HepG2 (cell line): ENCODE results near the gene LMCD1. TPM values are rescaled to one million over a fixed set of nuclear protein-coding genes. Genes with fewer than 3 reads are reported as not detected.

ENCODE experiments used
- ATAC-seq: fragments of 200-7000 bp; cut with Tn5 transposase; 3 replicates; pipeline ENCODE4 v1.9.1; 2020; ENCODE audit warnings: mild to moderate bottlenecking, moderate library complexity
- BruUV-seq: library from RNA; stranded (reverse); fragments of 400-500 nt; replicated peaks from 2 replicates; lab custom pipeline; 2021; lab: Mats Ljungman, UMichigan
- CTCF ChIA-PET: fragments of 300-600 bp; formaldehyde crosslinking; extraction: SDS; loops from one replicate; lab custom pipeline; 2021; ENCODE audit warnings: low total read pairs, inconsistent platforms, low intra/inter-chr PET ratio; lab: Yijun Ruan, JAX
- POLR2A ChIA-PET: fragments of 350-600 bp; sonication (Branson Sonifier 250); formaldehyde crosslinking; loops from one replicate; lab custom pipeline; 2020; ENCODE audit warnings: antibody characterized with exemption, inconsistent platforms; lab: Yijun Ruan, JAX
- DNase-seq: peaks from one replicate; pipeline ENCODE4 v3.0.0-alpha.2; 2015; ENCODE audit warnings: low spot score
- FAIRE-seq: peaks from 3 replicates; lab custom pipeline; 2011; peaks lifted over from hg19 to GRCh38; lab: Jason Lieb, UNC
- H2AFZ ChIP-seq: one replicate; pipeline ENCODE4 v1.6.1; 2011; ENCODE audit warnings: low read length, inconsistent platforms
- H3K27ac ChIP-seq: fragments of 300-600 bp; 3 replicates; pipeline ENCODE4 v1.8.0; 2011; ENCODE audit warnings: mixed run types, mild to moderate bottlenecking, mixed read lengths, low read length, inconsistent platforms; ENCODE audit not compliant: insufficient read depth; ENCODE audit errors: extremely low read length
- H3K27me3 ChIP-seq, 2 experiments: fragments of 200-600 bp in 1 of 2; 2 replicates in 1 of 2; 3 replicates in 1 of 2; pipeline versions ENCODE4 v1.6.0 to v1.8.0; 2011; ENCODE audit warnings: low read length in 2 of 2, mild to moderate bottlenecking in 2 of 2, moderate library complexity in 2 of 2, inconsistent platforms in 1 of 2; ENCODE audit not compliant: insufficient read depth in 2 of 2, control insufficient read depth in 1 of 2
- H3K36me3 ChIP-seq, 2 experiments: fragments of 200-600 bp in 1 of 2; replicated peaks in 1 of 2; 2 replicates in 1 of 2; 3 replicates in 1 of 2; pipeline versions ENCODE4 v1.5.1 to v1.8.0; 2011; ENCODE audit warnings: low read length in 2 of 2, inconsistent platforms in 1 of 2; ENCODE audit not compliant: insufficient read depth in 2 of 2, control insufficient read depth in 1 of 2
- H3K4me1 ChIP-seq: 2 replicates; pipeline ENCODE4 v1.5.1; 2012; ENCODE audit warnings: low read length, inconsistent platforms; ENCODE audit not compliant: insufficient read depth
- H3K4me2 ChIP-seq: 2 replicates; pipeline ENCODE4 v1.6.0; 2011; ENCODE audit warnings: low read depth, low read length, inconsistent platforms
- H3K4me3 ChIP-seq, 3 experiments: fragments of 200-600 bp in 1 of 3; sonication (generic), shearing (Covaris generic) in 1 of 3; replicated peaks in 1 of 3; 2 replicates each; pipeline ENCODE4 v1.5.1; 2011 to 2016; ENCODE audit warnings: low read length in 3 of 3, inconsistent platforms in 2 of 3, low read depth in 2 of 3, mild to moderate bottlenecking in 2 of 3, control low read depth in 1 of 3, mixed read lengths in 1 of 3; ENCODE audit not compliant: insufficient read depth in 1 of 3
- H3K79me2 ChIP-seq: one replicate; pipeline ENCODE4 v1.6.1; 2011; ENCODE audit warnings: low read length, inconsistent platforms; ENCODE audit not compliant: insufficient read depth
- H3K9ac ChIP-seq: 2 replicates; pipeline ENCODE4 v1.6.0; 2011; ENCODE audit warnings: mild to moderate bottlenecking, low read depth, low read length, inconsistent platforms; ENCODE audit not compliant: insufficient read depth
- H3K9me3 ChIP-seq: 2 replicates; pipeline ENCODE4 v1.5.1; 2012; ENCODE audit warnings: mild to moderate bottlenecking, low read length
- H4K20me1 ChIP-seq: 2 replicates; pipeline ENCODE4 v1.6.0; 2011; ENCODE audit warnings: inconsistent platforms, mild to moderate bottlenecking, low read length, moderate library complexity; ENCODE audit not compliant: insufficient read depth
- CENPT ChIP-seq: sonication (generic); formaldehyde crosslinking; IDR thresholded peaks from 2 replicates; pipeline ENCODE4 v1.8.0; 2022; ENCODE audit warnings: low read depth, mild to moderate bottlenecking, moderate library complexity, missing genetic modification reagents
- GMEB1 ChIP-seq: sonication (generic); formaldehyde crosslinking; IDR thresholded peaks from 2 replicates; pipeline ENCODE4 v1.5.1; 2020; ENCODE audit warnings: missing genetic modification reagents, mild to moderate bottlenecking, borderline replicate concordance
- HHEX ChIP-seq: IDR thresholded peaks from 2 replicates; pipeline ENCODE4 v1.6.1; 2016; ENCODE audit warnings: control low read depth
- JUNB ChIP-seq: sonication (generic); formaldehyde crosslinking; IDR thresholded peaks from 2 replicates; pipeline ENCODE4 v1.8.0; 2022; ENCODE audit warnings: missing genetic modification reagents, mild to moderate bottlenecking, borderline replicate concordance
- MTERF4 ChIP-seq: sonication (generic); formaldehyde crosslinking; IDR thresholded peaks from 2 replicates; pipeline ENCODE4 v1.8.0; 2023; ENCODE audit warnings: mild to moderate bottlenecking, missing genetic modification reagents
- NFE2L1 ChIP-seq: sonication (generic); formaldehyde crosslinking; IDR thresholded peaks from 2 replicates; pipeline ENCODE4 v1.4.0; 2020; ENCODE audit warnings: missing genetic modification reagents, mild to moderate bottlenecking, borderline replicate concordance
- ZNF614 ChIP-seq: IDR thresholded peaks from 2 replicates; pipeline ENCODE4 v1.6.1; 2018; ENCODE audit warnings: missing biosample characterization, missing genetic modification reagents, inconsistent platforms, borderline replicate concordance
- WGBS: methylation state at CpG from one replicate; pipeline ENCODE4 v1.1.6; 2017; ENCODE audit warnings: low lambda C conversion rate; 5-methylcytosine and 5-hydroxymethylcytosine counted together
- in situ Hi-C: cut with HindIII; loops from 2 replicates; pipeline ENCODE4 v1.10.0; 2017; ENCODE audit warnings: low pct_unique_long_range_greater_than_20kb; ENCODE audit not compliant: extremely low pct_ligation_motif_present
- intact Hi-C: fragments of 100-400 bp; cut with micrococcal nuclease; formaldehyde crosslinking; loops from one replicate; pipeline ENCODE4 v1.10.0; 2022; ENCODE audit not compliant: unreplicated experiment
- polyA plus RNA-seq, 8 experiments: library from polyadenylated mRNA; depleted of rRNA in 3 of 8; stranded (reverse) in 7 of 8; unstranded in 1 of 8; fragments of >200 nt; fragmentation: Illumina TruSeq in 4 of 8; extraction: Trizol in 4 of 8; gene quantifications; 2 replicates each; pipeline versions ENCODE4 v1.2.1 to v1.2.3, GENCODE V29; 2011 to 2016; ENCODE audit warnings: low read depth in 4 of 8, missing spikeins in 1 of 8, mixed read lengths in 1 of 8; ENCODE audit not compliant: insufficient read depth in 1 of 8
- total RNA-seq, 5 experiments: library from RNA; depleted of rRNA; stranded (reverse); fragments of >200 nt; fragmentation: Illumina TruSeq; extraction: Trizol; gene quantifications; 2 replicates each; pipeline ENCODE4 v1.2.3, GENCODE V29; 2016; ENCODE audit warnings: low read depth in 1 of 5

Gene LMCD1
- total and polyA plus RNA-seq, 2 of the 13 experiments (the other 11 are each of a cell fraction or from before 2014, with no cell fraction given): 6.2 to 7.1 TPM

- no peak overlapping the region for H3K4me2 ChIP-seq
- BruUV-seq: no TSS peak
- H3K9ac ChIP-seq: no peak overlapping the region
- DNase-seq (peak; percentile 47), FAIRE-seq (no peak)
- H3K4me1 ChIP-seq: peaks cover 60% of the 10 kb centered on the region
- no peak overlapping the region for H2AFZ ChIP-seq
- no peak overlapping the region for H3K4me3 ChIP-seq
- ChIA-PET CTCF (no interaction called here), POLR2A (no interaction called here)
- in situ Hi-C loops (loop anchor here (5.0 kb wide), 1 partner anchor 62 kb away; no protein-coding TSS in a partner anchor), intact Hi-C loops (loop anchor here (10.0 kb wide), 1 partner anchor 101 kb away; no protein-coding TSS in a partner anchor)
- H3K9me3 ChIP-seq: no peaks in the 10 kb centered on the region
- H4K20me1 ChIP-seq: no peaks in the 10 kb centered on the region
- 93% methylated on average over 8 of the region's 8 CpGs for WGBS
- H3K27ac ChIP-seq: no peak overlapping the region
- no peaks in the 10 kb centered on the region for H3K36me3 ChIP-seq
- H3K79me2 ChIP-seq: no peaks in the 10 kb centered on the region
- no peaks in the 10 kb centered on the region for H3K27me3 ChIP-seq
- TF ChIP-seq GMEB1 (CRISPR knock-in tag) (no peak), CENPT (CRISPR knock-in tag) (no peak), HHEX (CRISPR knock-in tag) (no peak), NFE2L1 (CRISPR knock-in tag) (no peak), ZNF614 (CRISPR knock-in tag) (no peak), JUNB (CRISPR knock-in tag) (no peak), MTERF4 (CRISPR knock-in tag) (no peak)
- TF ChIP-seq, all 625 proteins: peak for 0
- ATAC-seq: no peak
Observed at GRCh38 chr3:8503871-8504610, 2.4 kb downstream of the LMCD1 start.
